ENCODE results near the gene CDKN2AIPNL. TPM values are rescaled to one million over a fixed set of nuclear protein-coding genes. Genes with fewer than 3 reads are reported as not detected.

CDKN2AIPNL gene
- polyA plus RNA-seq, 1 of the 3 experiments (the other 2 are of a cell fraction) = 23.3 TPM

DNA sequence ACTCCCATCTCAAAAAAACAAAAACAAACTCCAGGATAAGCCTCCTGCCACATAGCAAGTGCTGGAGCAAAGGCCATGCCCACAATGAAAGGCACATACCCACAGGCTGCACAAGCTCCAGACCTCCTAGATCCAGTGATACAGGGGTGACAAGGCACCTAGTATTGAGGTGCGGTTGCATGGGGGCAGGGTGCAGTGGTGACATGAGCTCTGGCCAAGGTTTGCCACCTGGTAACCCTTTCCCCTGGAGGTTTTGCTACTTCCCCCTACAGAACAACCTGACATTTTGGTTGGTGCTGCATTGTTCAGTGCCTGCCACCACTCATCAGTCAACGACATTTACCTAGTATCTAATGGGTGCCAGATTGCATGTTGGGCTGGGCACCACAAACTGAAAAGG lies 14.5 kb downstream of the CDKN2AIPNL start (continued):
- TF ChIP-seq ZBTB33 (IDR thresholded peaks at IDR 0.05; ENCODE audit: borderline replicate concordance, low read depth) (no peak), POLR2AphosphoS5 (IDR thresholded peaks at IDR 0.05; ENCODE audit: low read depth, low read length) (no peak), RFX5 (IDR thresholded peaks at IDR 0.05; ENCODE audit: low read length) (no peak), SMC3 (IDR thresholded peaks at IDR 0.05; ENCODE audit: low read depth, low read length) (no peak)
- TF ChIP-seq, protein P1, sequence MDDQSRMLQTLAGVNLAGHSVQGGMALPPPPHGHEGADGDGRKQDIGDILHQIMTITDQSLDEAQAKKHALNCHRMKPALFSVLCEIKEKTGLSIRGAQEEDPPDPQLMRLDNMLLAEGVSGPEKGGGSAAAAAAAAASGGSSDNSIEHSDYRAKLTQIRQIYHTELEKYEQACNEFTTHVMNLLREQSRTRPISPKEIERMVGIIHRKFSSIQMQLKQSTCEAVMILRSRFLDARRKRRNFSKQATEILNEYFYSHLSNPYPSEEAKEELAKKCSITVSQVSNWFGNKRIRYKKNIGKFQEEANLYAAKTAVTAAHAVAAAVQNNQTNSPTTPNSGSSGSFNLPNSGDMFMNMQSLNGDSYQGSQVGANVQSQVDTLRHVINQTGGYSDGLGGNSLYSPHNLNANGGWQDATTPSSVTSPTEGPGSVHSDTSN (IDR thresholded peaks at IDR 0.05) = no peak

DNA sequence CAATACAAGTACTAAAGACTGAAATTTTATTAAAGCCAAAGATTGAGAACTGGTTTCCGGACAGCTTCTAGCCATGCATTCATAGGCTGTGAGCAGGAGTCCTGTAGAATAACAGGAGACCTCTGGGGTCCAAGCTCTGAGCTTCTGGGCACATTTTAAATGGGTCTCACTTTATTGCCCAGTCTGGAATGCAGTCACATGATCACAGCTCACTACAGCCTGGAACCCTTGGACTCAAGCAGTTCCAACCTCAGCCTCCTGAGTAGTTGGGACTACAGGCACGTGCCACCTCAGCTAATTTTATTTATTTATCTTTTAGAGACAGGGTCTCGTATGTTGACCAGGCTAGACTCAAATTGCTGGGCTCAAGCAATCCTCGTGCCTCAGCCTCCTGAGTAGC lies 15.4 kb downstream of the CDKN2AIPNL start:
- DNase-seq = no peak
- Histone ChIP-seq H3K4me1 (ENCODE audit: control insufficient read depth in 1 of 2, insufficient read depth in 2 of 2, low read depth in 1 of 2, low read length in 1 of 2) (no peaks in the 10 kb centered on the region), H3K9me2 (no peaks in the 10 kb centered on the region), H3K9ac (no peak overlapping the region), H3F3A (replicated peaks; ENCODE audit: insufficient read depth) (peaks cover 12% of the 10 kb centered on the region), H3K9me3 (no peaks in the 10 kb centered on the region), H3K79me2 (ENCODE audit: insufficient read depth) (peaks cover 5% of the 10 kb centered on the region; the same call in 1 of the 2 replicates), H2AFZ (ENCODE audit: low read depth) (no peak overlapping the region), H3K36me3 (replicated peaks in 1 of 2; ENCODE audit: control insufficient read depth in 1 of 2, insufficient read depth in 2 of 2, low read length in 1 of 2) (peaks cover 45 to 64% of the 10 kb centered on the region in 2 experiments), H3K4me2 (no peak overlapping the region), H3K27ac (ENCODE audit: low read depth in 2 of 2, low read length in 1 of 2) (no peak overlapping the region), H3K27me3 (ENCODE audit: insufficient read depth) (no peaks in the 10 kb centered on the region), H4K20me1 (ENCODE audit: insufficient read depth) (no peaks in the 10 kb centered on the region), H3K4me3 (ENCODE audit: low read depth in 2 of 2, low read length in 1 of 2) (no peak overlapping the region)
- POLR2A ChIA-PET = interaction anchor here (1.1 to 1.6 kb wide), 3 partner anchors 11 to 70 kb away, joined by 3 to 4 read pairs (median 3); partner anchors contain the start of gene CDKN2AIPNL
- 95% methylated on average over 4 of the region's 4 CpGs for WGBS (ENCODE audit: low lambda C conversion rate)
- 0 out of 2 replicates have a peak, but pooled peaks have one; percentile 20 for TF ChIP-seq USF1 (IDR thresholded peaks at IDR 0.05; ENCODE audit: borderline replicate concordance, low read depth)
- TF ChIP-seq FOSL2 (IDR thresholded peaks at IDR 0.05; ENCODE audit: borderline replicate concordance, low read depth) = no peak
- CTCF ChIA-PET = interaction anchor here (0.6 to 2.7 kb wide), 4 partner anchors 11 to 22 kb away, joined by 3 to 8 read pairs (median 4); partner anchors contain the start of gene CDKN2AIPNL

- no peak overlapping the region for H2AFZ ChIP-seq (ENCODE audit: low read depth)
- H3K9me2 ChIP-seq = no peaks in the 10 kb centered on the region
- peaks cover 8% of the 10 kb centered on the region for H3F3A ChIP-seq (replicated peaks; ENCODE audit: insufficient read depth)
- no peak for DNase-seq
- H3K9me3 ChIP-seq = no peaks in the 10 kb centered on the region
- H3K4me3 ChIP-seq (ENCODE audit: low read depth in 2 of 2, low read length in 1 of 2) = no peak overlapping the region
- no peaks in the 10 kb centered on the region for H4K20me1 ChIP-seq (ENCODE audit: insufficient read depth)
- H3K36me3 ChIP-seq (replicated peaks in 1 of 2; ENCODE audit: control insufficient read depth in 1 of 2, insufficient read depth in 2 of 2, low read length in 1 of 2) = peaks cover 59 to 72% of the 10 kb centered on the region in 2 experiments
- CTCF ChIA-PET = no interaction called here
- H3K27ac ChIP-seq (ENCODE audit: low read depth in 2 of 2, low read length in 1 of 2) = no peak overlapping the region
- H3K4me2 ChIP-seq = no peak overlapping the region
- WGBS (ENCODE audit: low lambda C conversion rate) = 98% methylated on average over 7 of the region's 7 CpGs
- H3K27me3 ChIP-seq (ENCODE audit: insufficient read depth) = no peaks in the 10 kb centered on the region
- POLR2A ChIA-PET = no interaction called here
- H3K79me2 ChIP-seq (ENCODE audit: insufficient read depth) = peaks cover 13% of the 10 kb centered on the region; the same call in 1 of the 2 replicates
- no peaks in the 10 kb centered on the region for H3K4me1 ChIP-seq (ENCODE audit: control insufficient read depth in 1 of 2, insufficient read depth in 2 of 2, low read depth in 1 of 2, low read length in 1 of 2)
- H3K9ac ChIP-seq = no peak overlapping the region
- TF ChIP-seq MEF2A (IDR thresholded peaks at IDR 0.05; ENCODE audit: borderline replicate concordance, low read depth) = no peak
- TF ChIP-seq CHD2 (IDR thresholded peaks at IDR 0.05; ENCODE audit: low read length, partially characterized antibody) = no peak
- TF ChIP-seq FOXJ3 (CRISPR knock-in tag; IDR thresholded peaks at IDR 0.05) = no peak
- TF ChIP-seq, protein P2, sequence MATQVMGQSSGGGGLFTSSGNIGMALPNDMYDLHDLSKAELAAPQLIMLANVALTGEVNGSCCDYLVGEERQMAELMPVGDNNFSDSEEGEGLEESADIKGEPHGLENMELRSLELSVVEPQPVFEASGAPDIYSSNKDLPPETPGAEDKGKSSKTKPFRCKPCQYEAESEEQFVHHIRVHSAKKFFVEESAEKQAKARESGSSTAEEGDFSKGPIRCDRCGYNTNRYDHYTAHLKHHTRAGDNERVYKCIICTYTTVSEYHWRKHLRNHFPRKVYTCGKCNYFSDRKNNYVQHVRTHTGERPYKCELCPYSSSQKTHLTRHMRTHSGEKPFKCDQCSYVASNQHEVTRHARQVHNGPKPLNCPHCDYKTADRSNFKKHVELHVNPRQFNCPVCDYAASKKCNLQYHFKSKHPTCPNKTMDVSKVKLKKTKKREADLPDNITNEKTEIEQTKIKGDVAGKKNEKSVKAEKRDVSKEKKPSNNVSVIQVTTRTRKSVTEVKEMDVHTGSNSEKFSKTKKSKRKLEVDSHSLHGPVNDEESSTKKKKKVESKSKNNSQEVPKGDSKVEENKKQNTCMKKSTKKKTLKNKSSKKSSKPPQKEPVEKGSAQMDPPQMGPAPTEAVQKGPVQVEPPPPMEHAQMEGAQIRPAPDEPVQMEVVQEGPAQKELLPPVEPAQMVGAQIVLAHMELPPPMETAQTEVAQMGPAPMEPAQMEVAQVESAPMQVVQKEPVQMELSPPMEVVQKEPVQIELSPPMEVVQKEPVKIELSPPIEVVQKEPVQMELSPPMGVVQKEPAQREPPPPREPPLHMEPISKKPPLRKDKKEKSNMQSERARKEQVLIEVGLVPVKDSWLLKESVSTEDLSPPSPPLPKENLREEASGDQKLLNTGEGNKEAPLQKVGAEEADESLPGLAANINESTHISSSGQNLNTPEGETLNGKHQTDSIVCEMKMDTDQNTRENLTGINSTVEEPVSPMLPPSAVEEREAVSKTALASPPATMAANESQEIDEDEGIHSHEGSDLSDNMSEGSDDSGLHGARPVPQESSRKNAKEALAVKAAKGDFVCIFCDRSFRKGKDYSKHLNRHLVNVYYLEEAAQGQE (IDR thresholded peaks at IDR 0.05; ENCODE audit: low read depth, low read length) = no peak
- no peak for TF ChIP-seq YY1 (IDR thresholded peaks at IDR 0.05; ENCODE audit: low read depth)
- TF ChIP-seq RCOR1 (IDR thresholded peaks at IDR 0.05; ENCODE audit: low read length) = no peak
- no peak for TF ChIP-seq GABPA (IDR thresholded peaks at IDR 0.05; ENCODE audit: low read depth)
- TF ChIP-seq GATA2 (CRISPR knock-in tag; IDR thresholded peaks at IDR 0.05) = no peak
- no peak for TF ChIP-seq TAF1 (IDR thresholded peaks at IDR 0.05; ENCODE audit: borderline replicate concordance, low read depth, low read length)
- no peak for TF ChIP-seq FOSL2 (IDR thresholded peaks at IDR 0.05; ENCODE audit: borderline replicate concordance, low read depth)
- TF ChIP-seq EZH2phosphoT487 (IDR thresholded peaks at IDR 0.05; ENCODE audit: borderline replicate concordance, low read depth) = no peak
- TF ChIP-seq, protein P1 (IDR thresholded peaks at IDR 0.05) = no peak
These were observed 16.7 kb downstream of the CDKN2AIPNL start for GRCh38 chr5:134394932-134395331.

All from SK-N-SH (cell line).